WI38 (cell line): ENCODE results near the gene TM4SF5.
A peak's percentile ranks its signal among the peaks of the same experiment; 100 is the strongest.

Experiments used
- H3K4me3 ChIP-seq: 2 replicates; pipeline ENCODE4 v1.5.1; 2011; ENCODE audit warnings: low read depth, mild to moderate bottlenecking, control low read depth, low read length
- CTCF ChIP-seq: IDR thresholded peaks from 2 replicates; pipeline ENCODE4 v1.5.1; 2012; ENCODE audit warnings: low read depth, mild to moderate bottlenecking, control low read depth, low read length

Gene TM4SF5

GRCh38 chr17:4789951-4790704, 18.4 kb downstream of the TM4SF5 start:
- H3K4me3 ChIP-seq = peak overlapping the region; percentile 62
- peak; percentile 78 for TF ChIP-seq CTCF

- TF ChIP-seq CTCF = no peak
Observed at GRCh38 chr17:4790705-4791088, 19.0 kb downstream of the TM4SF5 start.

GRCh38 chr17:4795168-4795567, 23.5 kb downstream of the TM4SF5 start:
- no peak overlapping the region for H3K4me3 ChIP-seq

More at GRCh38 chr17:4790705-4791088, 19.0 kb downstream of the TM4SF5 start:
- peak overlapping the region; percentile 62 for H3K4me3 ChIP-seq

GRCh38 chr17:4796552-4796920, 24.9 kb downstream of the TM4SF5 start:
- no peak for TF ChIP-seq CTCF
- peak overlapping the region; percentile 98 for H3K4me3 ChIP-seq

More at GRCh38 chr17:4795168-4795567, 23.5 kb downstream of the TM4SF5 start:
- no peak for TF ChIP-seq CTCF

GRCh38 chr17:4800462-4801196, 28.9 kb downstream of the TM4SF5 start:
- no peak overlapping the region for H3K4me3 ChIP-seq
- TF ChIP-seq CTCF = no peak

GRCh38 chr17:4802228-4802627, 30.5 kb downstream of the TM4SF5 start, which contains the start of gene C17orf114:
Gene C17orf114, minus strand, starts transcription at chr17:4802328.
- TF ChIP-seq CTCF = no peak
- H3K4me3 ChIP-seq = no peak within 1 kb of the TSS

- no peak for TF ChIP-seq CTCF
- H3K4me3 ChIP-seq = peak overlapping the region; percentile 78
Observed at GRCh38 chr17:4806456-4806776, 34.7 kb downstream of the TM4SF5 start.
